ENCODE data around the gene RAB14. TPM values are rescaled to one million over a fixed set of nuclear protein-coding genes. Genes with fewer than 3 reads are reported as not detected.

The RAB14 gene
- total and polyA plus RNA-seq, 10 of the 15 experiments (the other 5 are each of a cell fraction or from before 2014, with no cell fraction given) = 16.7 to 59.9 (median 25.4) TPM

GRCh38 chr9:121240472-121241135 is 38.9 kb upstream of the RAB14 start:
- in situ Hi-C loops (cut with MboI) (no loop called here), intact Hi-C loops (cut with micrococcal nuclease; ENCODE audit: unreplicated experiment) (no loop called here)
- ChIA-PET POLR2A (interaction anchor here (0.5 kb wide), 1 partner anchor 1786 kb away, joined by 4 read pairs; no protein-coding TSS in a partner anchor), SMC1A (ENCODE audit: uncharacterized antibody, unreplicated experiment) (interaction anchor here (1.2 to 1.3 kb wide), 2 partner anchors 9 to 22 kb away, joined by 3 to 4 read pairs; no protein-coding TSS in a partner anchor), RAD21 (ENCODE audit: unreplicated experiment) (no interaction called here), CTCF (interaction anchor here (0.8 to 1.3 kb wide), 3 partner anchors 17 to 79 kb away, joined by 3 to 4 read pairs (median 3); no protein-coding TSS in a partner anchor)
- Histone ChIP-seq H3K27ac (ENCODE audit: control insufficient read depth, insufficient read depth) (no peak overlapping the region), H3K4me3 (no peak overlapping the region), H3K79me2 (ENCODE audit: control insufficient read depth, insufficient read depth, low read length) (no peaks in the 10 kb centered on the region), H2AFZ (ENCODE audit: control insufficient read depth, low read depth, low read length) (no peak overlapping the region), H4K20me1 (ENCODE audit: control insufficient read depth, insufficient read depth) (no peaks in the 10 kb centered on the region), H3K9me3 (replicated peaks; ENCODE audit: control insufficient read depth, insufficient read depth, low read length) (no peaks in the 10 kb centered on the region; the same call in 1 of the 3 replicates), H3K9ac (ENCODE audit: control insufficient read depth, insufficient read depth, low read length) (no peak overlapping the region), H3K36me3 (ENCODE audit: control insufficient read depth in 2 of 2, insufficient read depth in 2 of 2, low read length in 1 of 2) (no peaks in the 10 kb centered on the region), H3K4me1 (ENCODE audit: control insufficient read depth, insufficient read depth, low read length) (no peaks in the 10 kb centered on the region), H3K27me3 (replicated peaks in 1 of 2; ENCODE audit: control insufficient read depth in 2 of 2, insufficient read depth in 2 of 2, low read length in 1 of 2) (no peaks in the 10 kb centered on the region), H3K4me2 (ENCODE audit: control insufficient read depth, insufficient read depth) (no peak overlapping the region)
- DNase-seq (ENCODE audit: low read depth, low spot score) (no peak), ATAC-seq (no peak), FAIRE-seq (no peak)
- no TSS peak for BruUV-seq (replicated peaks)
- TF ChIP-seq SPI1 (IDR thresholded peaks at IDR 0.05; ENCODE audit: borderline replicate concordance, insufficient read depth, low read depth, low read length) (no peak), ZBTB11 (CRISPR knock-in tag; IDR thresholded peaks at IDR 0.05) (no peak), IRF3 (IDR thresholded peaks at IDR 0.05) (no peak), IRF5 (IDR thresholded peaks at IDR 0.05; ENCODE audit: borderline replicate concordance) (no peak), YY1 (IDR thresholded peaks at IDR 0.05; ENCODE audit: low read depth, low read length) (no peak), DPF2 (IDR thresholded peaks at IDR 0.05) (no peak), ATF7 (IDR thresholded peaks at IDR 0.05; ENCODE audit: low read depth) (no peak), NRF1 (conservative IDR thresholded peaks at IDR 0.05; ENCODE audit: low read depth, low read length) (no peak), TCF12 (IDR thresholded peaks at IDR 0.05; ENCODE audit: low read depth, low read length) (no peak), ASH2L (IDR thresholded peaks at IDR 0.05; ENCODE audit: borderline replicate concordance, low read depth) (no peak), TCF3 (IDR thresholded peaks at IDR 0.05; ENCODE audit: borderline replicate concordance, insufficient read depth, low read depth, low read length) (no peak), YBX1 (IDR thresholded peaks at IDR 0.05) (no peak)
- WGBS (ENCODE audit: insufficient coverage, insufficient replicate concordance, low lambda C conversion rate, missing lambda C conversion rate) = 76% methylated on average over 6 of the region's 6 CpGs
